Measurements from ENCODE around the gene SLX4. TPM values are rescaled to one million over a fixed set of nuclear protein-coding genes. Genes with fewer than 3 reads are reported as not detected.

SLX4 gene
- polyA plus RNA-seq, 1 experiment: 1.6 TPM

DNA sequence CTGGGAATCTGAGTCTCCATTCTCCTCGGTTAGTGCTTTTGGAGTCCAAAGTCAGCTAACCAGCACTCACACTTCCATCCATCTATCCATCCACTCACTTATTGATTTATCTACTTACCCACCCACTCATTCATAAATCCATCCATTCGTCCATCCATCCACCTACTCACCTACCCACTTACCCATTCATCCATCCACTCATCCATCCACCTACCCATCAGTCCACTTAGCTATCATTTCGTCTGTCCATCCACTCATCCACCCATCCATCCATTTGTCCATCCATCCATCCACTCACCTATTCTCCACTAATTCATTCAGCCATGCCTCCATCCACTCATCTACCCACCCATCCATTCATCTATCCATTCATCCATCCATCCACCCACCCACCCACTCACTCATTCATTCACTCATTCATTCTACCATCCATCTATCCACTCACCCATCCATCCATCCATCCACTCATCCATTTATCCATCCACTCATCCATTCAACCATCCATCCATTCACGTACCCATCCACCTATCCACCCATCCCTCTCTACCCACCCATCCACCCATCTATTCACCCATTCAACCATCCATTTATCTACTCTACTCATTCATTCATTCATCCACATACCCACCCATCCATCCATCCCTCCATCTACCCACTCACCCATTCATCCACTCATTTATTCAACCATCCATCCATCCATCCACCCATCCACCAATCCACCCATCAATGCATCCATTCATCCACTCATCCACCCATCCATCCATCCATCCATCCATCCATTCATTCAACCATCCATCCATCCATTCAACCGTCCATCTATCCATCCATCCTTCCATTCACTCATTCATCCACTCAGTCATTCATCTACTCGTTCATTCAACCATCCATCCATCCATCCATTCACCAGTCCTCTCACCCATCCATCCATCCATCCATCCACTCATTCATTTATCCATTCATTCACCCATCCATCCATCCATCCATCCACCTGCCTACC is 60.3 kb downstream of the SLX4 start:
- Histone ChIP-seq H3K9me3 (ENCODE audit: control insufficient read depth, insufficient read depth, low read length) (no peaks in the 10 kb centered on the region), H3K4me3 (ENCODE audit: low read depth, low read length) (no peak overlapping the region), H3K27ac (ENCODE audit: low read depth, low read length) (no peak overlapping the region), H3K27me3 (ENCODE audit: control insufficient read depth, insufficient read depth, low read length) (peaks cover 7% of the 10 kb centered on the region)
- TF ChIP-seq, protein P1, sequence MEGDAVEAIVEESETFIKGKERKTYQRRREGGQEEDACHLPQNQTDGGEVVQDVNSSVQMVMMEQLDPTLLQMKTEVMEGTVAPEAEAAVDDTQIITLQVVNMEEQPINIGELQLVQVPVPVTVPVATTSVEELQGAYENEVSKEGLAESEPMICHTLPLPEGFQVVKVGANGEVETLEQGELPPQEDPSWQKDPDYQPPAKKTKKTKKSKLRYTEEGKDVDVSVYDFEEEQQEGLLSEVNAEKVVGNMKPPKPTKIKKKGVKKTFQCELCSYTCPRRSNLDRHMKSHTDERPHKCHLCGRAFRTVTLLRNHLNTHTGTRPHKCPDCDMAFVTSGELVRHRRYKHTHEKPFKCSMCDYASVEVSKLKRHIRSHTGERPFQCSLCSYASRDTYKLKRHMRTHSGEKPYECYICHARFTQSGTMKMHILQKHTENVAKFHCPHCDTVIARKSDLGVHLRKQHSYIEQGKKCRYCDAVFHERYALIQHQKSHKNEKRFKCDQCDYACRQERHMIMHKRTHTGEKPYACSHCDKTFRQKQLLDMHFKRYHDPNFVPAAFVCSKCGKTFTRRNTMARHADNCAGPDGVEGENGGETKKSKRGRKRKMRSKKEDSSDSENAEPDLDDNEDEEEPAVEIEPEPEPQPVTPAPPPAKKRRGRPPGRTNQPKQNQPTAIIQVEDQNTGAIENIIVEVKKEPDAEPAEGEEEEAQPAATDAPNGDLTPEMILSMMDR (IDR thresholded peaks at IDR 0.05; ENCODE audit: low read depth, low read length): no peak
- ChIA-PET POLR2A (no interaction called here), CTCF (no interaction called here)
- no peak for DNase-seq (ENCODE audit: low read depth, low spot score)

DNA sequence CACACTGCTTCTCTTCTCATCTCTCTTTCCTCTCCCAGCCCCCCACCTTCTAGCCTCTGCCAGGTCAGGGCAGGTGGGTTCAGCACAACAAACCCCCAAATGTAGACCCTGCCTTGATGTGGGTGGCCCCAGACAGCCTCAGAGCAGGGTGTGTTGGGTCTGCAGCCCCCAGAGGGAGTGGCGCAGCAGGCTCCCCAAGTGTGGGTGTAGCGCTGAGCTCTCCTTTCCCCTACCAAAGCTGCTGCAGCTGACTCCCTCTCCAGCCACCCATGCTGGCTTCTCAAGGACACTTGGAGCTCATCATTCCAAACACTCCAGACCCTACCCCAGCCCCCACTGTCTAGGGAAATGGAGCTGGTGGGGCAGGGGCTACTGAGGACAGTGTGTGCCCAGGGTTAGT is 61.5 kb downstream of the SLX4 start:
- CTCF ChIA-PET: no interaction called here
- no peak overlapping the region for H3K27ac ChIP-seq (ENCODE audit: low read depth, low read length)
- DNase-seq (ENCODE audit: low read depth, low spot score): no peak
- POLR2A ChIA-PET: no interaction called here
- H3K4me3 ChIP-seq (ENCODE audit: low read depth, low read length): no peak overlapping the region
- peaks cover 7% of the 10 kb centered on the region for H3K27me3 ChIP-seq (ENCODE audit: control insufficient read depth, insufficient read depth, low read length)
- TF ChIP-seq, protein P1 (IDR thresholded peaks at IDR 0.05; ENCODE audit: low read depth, low read length): no peak
- no peaks in the 10 kb centered on the region for H3K9me3 ChIP-seq (ENCODE audit: control insufficient read depth, insufficient read depth, low read length)

DNA sequence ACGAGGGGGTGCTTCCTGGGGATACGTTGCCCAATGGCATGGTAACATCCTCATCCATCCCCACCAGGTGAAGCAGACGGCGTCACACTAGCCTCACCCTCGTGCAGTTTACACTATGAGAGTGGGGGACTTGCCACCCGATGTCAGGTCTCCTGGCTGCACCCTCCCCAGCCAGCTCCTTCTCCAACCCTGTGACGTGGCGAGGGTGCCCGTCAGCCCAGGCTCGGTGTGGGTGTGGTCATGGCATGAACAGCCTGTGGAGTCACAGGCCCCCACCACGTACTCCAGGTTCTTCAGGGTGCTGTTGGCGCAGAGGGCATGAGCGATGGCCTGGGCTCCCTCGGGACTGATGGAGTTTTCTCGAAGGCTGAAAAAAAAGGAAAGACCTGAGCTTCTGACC is 62.5 kb downstream of the SLX4 start:
- Histone ChIP-seq H3K27ac (ENCODE audit: low read depth, low read length) (no peak overlapping the region), H3K4me3 (ENCODE audit: low read depth, low read length) (no peak overlapping the region), H3K27me3 (ENCODE audit: control insufficient read depth, insufficient read depth, low read length) (peaks cover 7% of the 10 kb centered on the region), H3K9me3 (ENCODE audit: control insufficient read depth, insufficient read depth, low read length) (no peaks in the 10 kb centered on the region)
- POLR2A ChIA-PET: no interaction called here
- no peak for DNase-seq (ENCODE audit: low read depth, low spot score)
- TF ChIP-seq, protein P1 (IDR thresholded peaks at IDR 0.05; ENCODE audit: low read depth, low read length): no peak
- CTCF ChIA-PET: no interaction called here

DNA sequence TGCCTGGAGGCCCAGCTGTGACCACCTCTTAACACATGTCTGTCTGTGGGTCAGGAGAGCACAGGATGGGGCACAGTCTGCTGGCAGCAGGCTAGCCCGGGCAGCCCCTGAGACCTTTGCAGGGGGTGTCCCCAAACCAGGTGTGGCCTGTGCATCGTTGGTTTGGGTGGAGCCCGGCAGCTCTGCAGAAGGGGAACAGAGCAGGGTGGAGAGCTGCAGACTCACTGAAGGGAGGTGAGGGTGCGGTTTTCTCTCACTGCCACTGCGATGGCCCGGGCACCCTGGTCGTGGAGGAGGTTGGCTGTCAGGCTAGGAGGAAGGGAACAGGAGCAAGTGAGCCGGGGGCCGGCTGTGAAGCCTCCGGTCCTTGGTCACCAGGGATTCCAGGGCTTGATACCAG is 63.0 kb downstream of the SLX4 start:
- TF ChIP-seq, protein P1 (IDR thresholded peaks at IDR 0.05; ENCODE audit: low read depth, low read length): no peak
- Histone ChIP-seq H3K27me3 (ENCODE audit: control insufficient read depth, insufficient read depth, low read length) (peaks cover 7% of the 10 kb centered on the region), H3K27ac (ENCODE audit: low read depth, low read length) (no peak overlapping the region), H3K9me3 (ENCODE audit: control insufficient read depth, insufficient read depth, low read length) (no peaks in the 10 kb centered on the region), H3K4me3 (ENCODE audit: low read depth, low read length) (no peak overlapping the region)
- ChIA-PET POLR2A (no interaction called here), CTCF (no interaction called here)
- no peak for DNase-seq (ENCODE audit: low read depth, low spot score)

DNA sequence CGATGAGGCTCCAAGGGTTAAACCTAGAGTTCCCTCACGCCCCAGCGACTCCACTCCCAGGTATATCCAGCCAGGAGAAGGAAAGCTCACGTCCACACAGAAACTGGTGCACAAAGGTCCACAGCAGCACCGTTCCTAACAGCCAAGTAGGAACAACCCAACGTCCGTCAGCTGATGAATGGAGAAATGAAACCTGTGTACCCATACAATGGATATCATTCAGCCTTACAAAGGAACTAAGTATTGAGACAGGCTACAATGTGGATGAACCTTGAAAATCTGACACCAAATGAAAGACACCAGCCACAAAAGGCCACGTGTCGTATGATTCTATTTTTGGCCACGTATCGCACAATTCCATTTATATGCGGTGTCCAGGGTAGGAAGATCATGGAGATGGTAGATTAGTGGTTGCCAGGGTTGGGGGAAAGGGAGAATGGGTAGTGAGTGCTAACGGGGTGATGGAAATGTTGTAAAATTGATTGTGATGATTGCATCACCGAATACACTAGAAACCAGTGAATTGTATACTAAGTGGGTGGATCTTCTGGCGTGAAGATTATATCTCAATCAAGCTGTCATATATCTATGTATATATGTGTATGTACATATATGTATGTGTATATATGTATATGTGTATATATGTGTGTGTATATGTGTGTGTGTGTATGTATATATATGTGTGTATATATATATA is 64.3 kb downstream of the SLX4 start:
- Histone ChIP-seq H3K27me3 (ENCODE audit: control insufficient read depth, insufficient read depth, low read length) (peaks cover 7% of the 10 kb centered on the region), H3K9me3 (ENCODE audit: control insufficient read depth, insufficient read depth, low read length) (no peaks in the 10 kb centered on the region), H3K4me3 (ENCODE audit: low read depth, low read length) (no peak overlapping the region), H3K27ac (ENCODE audit: low read depth, low read length) (no peak overlapping the region)
- POLR2A ChIA-PET: interaction anchor here (0.7 kb wide), 1 partner anchor 10 kb away, joined by 3 read pairs; no protein-coding TSS in a partner anchor
- no peak for DNase-seq (ENCODE audit: low read depth, low spot score)
- CTCF ChIA-PET: interaction anchor here (0.6 kb wide), 1 partner anchor 192 kb away, joined by 3 read pairs; no protein-coding TSS in a partner anchor
- TF ChIP-seq, protein P1 (IDR thresholded peaks at IDR 0.05; ENCODE audit: low read depth, low read length): no peak

Measured in AG04450 (cell line).